GM21619 (cell line): ENCODE results near the gene PDGFB.

Experiments used
- ATAC-seq: cut with Tn5 transposase; IDR thresholded peaks from one replicate; pipeline ENCODE4 v1.9.1; 2021; ENCODE audit not compliant: unreplicated experiment

Gene PDGFB

DNA sequence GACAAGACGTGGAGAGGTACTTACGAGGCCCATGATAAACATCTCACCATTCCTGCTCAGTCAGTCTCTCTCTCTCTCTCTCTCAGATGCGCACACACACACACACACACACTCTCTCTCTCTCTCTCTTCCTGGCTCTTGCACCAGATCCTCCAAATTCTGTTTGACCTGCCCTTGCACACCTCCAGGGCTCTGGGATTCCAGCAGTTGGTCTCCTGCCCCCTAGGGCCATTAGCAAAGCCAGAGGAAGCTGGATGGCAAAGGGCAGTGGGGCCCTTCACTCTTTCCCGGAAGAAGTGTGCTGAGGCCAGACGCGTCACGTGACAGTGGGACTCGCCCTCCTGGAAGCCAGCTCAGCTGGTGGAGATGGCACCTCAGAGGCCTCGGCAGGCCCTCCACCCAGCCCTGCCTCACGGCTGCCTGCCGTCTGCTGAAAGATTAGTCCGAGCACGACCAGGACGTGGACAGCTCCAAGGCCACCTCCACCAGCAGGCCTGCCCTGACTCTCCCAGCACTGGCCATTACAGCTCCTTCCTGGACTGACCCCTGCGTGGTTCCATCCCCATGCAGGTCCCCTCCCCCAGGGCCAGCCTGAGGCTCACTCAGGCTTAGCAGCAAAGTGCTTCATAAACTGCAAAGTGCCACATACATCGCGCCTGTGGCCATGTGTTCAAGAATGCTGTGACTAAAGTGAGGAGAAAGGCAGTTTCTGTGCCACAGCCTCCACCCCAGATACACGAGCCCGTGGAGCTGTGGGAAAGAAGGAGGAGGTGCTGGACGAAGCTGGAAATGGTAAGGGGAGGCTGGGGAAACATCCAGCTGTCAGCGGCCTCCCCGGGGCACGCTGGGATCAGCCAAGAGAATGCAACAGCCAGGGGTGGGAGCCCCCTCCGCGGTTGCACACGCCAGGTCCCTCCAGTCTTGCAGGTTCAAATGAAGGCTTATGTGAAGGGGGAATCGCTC lies 3.7 kb downstream of the PDGFB start:
- no peak for ATAC-seq

DNA sequence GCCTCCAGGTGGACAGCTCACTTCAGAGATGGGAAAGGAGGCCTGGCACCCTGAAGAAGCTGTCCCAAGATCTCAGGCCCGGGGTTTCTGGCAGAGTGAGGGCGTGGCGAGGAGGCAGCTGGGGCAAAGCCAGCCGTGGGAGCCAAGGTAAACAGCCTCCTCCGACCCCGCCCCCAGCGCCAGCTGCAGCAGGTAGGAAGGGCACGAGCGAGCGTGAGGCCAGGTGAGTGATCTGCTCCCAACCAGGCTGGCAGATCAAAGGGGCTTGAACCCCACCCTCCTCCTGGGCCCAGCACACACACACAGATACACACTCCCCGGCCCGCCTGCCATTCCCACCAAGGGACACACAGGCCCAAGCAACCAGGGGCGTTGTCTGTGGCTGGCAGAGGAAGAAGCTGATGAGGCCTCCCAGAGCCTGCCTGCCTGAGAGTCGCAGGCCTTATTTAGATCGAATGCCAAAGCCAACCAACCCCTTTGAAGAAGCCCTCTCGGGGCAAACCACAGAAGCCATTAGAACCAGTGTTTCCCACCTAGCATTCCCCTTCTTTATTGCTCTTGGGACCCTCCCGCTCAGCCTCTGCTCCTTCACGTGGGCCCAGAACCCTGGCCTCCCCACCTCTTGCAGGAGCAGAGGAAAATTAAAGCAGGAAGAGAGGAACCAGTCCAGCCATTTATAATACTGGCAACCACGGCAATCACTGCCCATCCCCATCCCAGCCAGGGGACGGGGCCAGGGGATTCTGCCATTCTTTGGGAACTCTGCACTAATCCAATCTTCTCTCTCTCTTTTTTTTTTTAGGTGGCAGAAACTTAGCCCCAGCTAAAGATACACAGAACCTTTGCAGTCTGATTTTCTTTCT lies 5.0 kb downstream of the PDGFB start:
- no peak for ATAC-seq

DNA sequence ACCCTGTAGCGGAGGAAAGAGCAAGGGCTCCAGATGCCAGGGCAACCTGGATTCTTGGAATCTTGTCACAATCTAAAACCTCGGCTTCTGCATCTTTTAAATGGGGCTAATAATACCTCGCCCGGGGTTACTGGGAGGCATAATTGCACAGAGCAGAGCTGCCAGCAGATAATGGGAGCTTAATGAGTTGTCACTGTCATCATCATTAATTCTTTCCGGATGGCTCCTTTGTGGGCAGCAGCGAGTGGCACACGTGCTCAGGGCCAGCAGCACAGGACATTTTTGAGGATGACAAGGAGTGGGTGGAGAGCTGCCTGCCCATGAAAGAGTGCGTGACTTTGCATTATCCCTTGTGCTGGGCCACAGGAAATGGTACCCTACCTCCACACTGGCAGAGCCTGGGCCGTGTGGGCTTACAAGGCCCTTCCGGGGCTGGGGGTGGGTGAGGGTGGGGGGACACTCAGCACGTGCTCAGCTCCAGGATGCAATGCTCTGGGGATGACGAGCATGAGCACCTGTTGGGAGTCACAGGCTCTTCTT lies 5.7 kb downstream of the PDGFB start:
- ATAC-seq, result no peak

DNA sequence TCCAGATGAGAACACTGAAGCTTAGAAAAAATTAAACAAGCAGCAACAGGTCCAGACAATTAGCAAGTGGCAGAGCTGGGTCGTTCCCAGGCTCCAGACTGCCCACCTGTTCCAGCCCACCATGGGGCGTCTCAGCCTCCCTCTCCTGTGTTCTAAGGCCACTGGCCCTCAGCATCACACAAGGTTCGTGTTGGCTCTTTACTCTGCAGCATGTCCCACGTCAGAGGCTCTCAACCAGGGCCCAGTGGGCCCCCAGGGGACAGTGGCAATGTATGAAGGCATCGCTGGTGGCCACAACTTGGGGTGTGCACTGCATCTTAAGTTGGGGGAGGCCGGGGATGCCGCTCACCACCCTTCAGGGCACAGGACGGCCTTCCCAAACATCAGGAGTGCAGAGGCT lies 6.2 kb downstream of the PDGFB start:
- ATAC-seq, result no peak

DNA sequence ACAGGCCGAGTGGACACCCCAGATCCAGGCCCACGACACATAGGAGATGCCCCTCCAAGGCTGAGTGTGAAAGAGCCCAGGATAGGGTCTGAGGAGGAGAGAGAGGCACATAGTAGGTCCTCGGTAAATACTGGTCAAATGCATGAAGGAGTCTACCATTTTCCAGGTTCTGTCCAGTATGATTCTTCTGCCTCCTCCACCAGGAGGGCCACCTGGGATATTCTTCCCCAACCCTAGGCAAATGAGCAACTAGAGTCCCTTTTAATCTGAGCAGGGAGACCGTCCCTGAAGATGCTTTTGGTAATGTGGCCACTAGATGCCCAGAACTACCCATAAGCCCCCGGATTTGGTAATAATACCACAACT lies 6.7 kb downstream of the PDGFB start:
- ATAC-seq, result no peak

DNA sequence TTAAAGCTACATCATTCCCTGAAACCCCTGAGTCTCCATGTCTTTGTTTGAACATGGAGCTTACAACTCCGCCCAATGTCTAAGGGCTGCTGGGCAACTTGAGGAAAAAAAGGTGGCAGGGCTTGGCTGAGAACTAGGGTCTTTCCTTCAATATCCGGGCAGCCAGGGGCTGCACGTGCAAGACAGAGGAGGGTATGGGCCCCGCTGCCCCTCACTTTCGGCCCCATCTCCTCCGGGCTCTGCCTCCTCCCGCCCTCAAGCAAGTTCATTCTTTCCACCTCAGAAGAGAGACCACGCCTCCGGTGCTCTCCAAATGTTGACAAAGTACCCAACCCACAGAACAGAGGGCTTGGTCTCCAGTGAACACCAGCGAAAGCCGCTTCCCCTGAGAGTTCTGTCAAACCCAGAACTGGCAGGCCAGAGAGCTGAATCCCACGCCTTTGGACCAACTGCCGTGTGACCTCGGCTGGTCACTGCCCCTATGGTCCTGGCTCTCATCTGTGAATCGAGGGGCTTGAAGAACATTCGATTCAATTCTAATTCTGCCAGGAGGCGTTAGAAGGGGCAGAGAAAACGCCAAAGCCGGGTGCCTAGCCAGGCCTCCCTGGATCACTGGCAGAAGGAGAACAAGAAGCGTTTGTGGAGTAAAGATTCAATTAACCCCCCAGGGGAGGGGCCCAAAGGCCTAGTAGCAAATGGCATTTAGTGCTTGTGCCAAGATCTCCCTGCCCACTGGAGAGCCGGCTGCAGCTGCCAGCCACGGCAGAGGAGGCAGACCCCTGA lies 7.3 kb downstream of the PDGFB start:
- no peak for ATAC-seq

DNA sequence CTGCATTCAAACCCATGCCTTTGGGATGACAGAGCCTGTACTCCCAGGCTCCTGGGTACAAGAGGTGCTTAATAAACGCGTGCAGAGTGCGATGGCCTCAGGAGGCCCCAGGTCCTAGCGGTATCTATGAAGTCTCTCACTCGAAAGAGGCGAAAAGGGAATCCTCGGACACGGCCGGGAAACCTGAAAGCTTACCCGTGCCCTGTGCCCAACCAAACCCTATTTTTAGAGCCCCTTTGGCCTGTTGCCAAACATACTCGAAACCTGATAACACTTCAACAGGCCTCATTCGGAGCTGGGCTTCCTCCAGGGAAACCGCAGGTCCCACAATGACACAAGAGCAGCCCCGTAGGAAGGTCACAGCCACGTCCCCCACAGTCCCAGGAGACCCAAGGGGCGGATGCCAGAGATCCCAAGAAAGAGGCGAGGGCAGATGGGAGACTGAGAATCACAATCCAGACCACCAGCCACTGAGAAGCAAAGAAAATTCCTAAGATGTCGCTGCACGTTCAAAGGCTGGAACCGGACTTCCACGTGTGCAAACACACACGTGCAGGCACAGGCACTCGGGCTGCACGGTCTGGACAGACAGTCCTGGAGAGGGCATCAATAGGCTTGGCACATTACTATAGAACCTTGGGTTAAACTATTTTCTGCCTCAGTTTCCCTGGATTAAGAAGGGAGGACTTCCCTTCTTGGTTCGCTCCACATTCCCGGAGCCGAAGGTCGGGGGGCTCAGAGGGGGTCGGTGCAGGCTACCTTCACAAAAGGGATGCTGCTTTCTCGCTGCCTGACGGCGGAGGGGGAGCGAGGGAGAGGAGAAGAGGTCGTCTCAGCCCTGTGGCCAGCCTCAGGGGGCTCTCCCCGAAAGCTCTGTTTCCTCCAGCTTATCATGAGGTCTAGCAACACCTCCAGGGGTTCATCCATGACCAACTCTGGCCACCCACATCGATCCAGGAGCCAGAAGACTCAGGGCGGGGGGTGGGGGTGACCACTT lies 8.2 kb downstream of the PDGFB start:
- no peak for ATAC-seq

DNA sequence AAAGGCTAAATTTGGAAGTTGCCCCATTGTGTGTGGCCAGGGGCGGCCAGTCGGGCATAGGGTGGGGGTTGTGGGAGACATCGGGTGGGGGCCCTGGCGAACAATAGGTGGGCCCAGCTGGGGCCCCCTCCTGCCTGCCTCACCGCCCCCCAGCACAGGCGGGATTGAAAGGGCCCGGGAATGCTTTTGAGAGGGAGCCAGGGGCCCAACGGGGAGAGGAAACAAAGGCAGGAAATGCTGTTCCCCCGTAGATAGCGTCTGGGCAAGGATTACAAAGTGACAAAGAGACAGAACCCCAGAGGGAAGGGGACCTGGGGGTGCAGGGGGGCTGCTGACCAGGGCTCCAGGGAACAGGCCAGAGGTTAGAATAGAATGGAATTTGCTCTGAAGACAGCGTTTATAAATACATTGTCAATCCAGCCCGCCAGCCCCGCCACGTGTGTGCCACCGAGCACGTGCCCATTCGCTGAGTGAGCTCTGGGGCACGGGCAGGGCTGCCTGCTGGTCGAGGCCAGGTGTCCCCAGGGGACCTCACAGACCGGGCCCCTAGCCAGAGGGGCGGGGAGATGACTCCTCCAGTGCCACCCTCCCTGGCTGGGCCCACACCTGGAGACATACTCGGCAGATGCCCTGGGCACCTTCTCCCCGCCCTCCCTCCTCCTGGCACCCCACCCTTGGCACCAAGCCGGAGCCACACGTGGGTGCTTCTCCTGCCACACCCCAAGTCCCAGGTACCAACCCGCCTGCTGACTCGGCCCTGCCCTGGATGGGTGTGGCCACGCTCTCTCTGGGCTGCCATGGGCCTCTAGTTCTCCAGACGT lies 9.7 kb downstream of the PDGFB start:
- no peak for ATAC-seq

DNA sequence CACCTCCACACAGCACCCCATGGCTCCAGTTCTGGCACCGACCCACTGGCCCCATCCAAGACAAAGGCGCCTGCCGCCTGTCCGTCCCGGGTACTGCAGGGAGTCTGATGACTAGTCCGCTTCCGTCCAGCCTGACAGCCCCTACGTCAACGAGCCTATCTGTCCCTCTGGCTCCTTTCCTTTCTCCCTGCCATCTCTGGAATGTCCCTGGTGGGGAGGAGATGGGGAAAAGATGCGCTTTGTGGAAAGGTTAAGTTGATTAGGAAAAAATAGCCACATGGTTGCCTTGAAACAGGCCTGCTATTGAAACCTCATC lies 10.4 kb downstream of the PDGFB start:
- ATAC-seq, result no peak

DNA sequence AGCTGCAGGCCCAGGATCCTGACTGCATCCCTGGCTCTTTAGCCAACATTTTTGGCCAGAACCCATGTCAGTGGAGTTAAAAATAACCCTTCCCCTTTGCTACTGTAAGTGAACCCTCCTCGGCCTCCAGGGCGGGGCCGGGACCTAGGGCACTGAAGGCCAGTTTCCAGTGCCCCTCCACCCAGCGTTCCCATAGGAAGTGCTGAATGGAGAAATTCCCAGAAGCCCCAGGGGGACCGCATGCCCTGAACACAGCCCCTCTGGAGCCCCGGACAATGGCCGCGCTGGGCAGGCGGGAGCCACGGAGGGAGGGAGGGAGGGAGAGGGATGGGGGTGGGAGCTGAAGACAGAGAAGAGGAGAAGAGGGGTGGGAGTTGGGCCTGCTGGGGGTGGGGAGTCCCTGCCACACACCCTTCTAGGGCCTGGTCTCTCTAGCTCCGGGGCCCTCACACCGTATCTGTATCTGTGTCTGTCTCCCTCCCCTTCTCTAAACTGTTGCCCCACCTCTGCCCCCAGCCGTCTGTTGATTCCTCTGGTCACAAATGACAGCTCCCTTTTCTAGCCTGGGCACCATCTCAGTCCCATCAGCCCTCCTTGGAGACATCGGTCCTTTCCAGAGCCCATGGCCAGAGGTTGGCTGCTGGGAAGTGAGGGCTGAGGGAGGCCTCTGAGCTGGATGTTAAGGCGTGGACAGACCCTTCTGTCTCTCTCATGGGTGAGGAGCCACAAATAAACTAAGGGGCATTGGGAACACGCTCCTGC lies 10.9 kb downstream of the PDGFB start:
- no peak for ATAC-seq

DNA sequence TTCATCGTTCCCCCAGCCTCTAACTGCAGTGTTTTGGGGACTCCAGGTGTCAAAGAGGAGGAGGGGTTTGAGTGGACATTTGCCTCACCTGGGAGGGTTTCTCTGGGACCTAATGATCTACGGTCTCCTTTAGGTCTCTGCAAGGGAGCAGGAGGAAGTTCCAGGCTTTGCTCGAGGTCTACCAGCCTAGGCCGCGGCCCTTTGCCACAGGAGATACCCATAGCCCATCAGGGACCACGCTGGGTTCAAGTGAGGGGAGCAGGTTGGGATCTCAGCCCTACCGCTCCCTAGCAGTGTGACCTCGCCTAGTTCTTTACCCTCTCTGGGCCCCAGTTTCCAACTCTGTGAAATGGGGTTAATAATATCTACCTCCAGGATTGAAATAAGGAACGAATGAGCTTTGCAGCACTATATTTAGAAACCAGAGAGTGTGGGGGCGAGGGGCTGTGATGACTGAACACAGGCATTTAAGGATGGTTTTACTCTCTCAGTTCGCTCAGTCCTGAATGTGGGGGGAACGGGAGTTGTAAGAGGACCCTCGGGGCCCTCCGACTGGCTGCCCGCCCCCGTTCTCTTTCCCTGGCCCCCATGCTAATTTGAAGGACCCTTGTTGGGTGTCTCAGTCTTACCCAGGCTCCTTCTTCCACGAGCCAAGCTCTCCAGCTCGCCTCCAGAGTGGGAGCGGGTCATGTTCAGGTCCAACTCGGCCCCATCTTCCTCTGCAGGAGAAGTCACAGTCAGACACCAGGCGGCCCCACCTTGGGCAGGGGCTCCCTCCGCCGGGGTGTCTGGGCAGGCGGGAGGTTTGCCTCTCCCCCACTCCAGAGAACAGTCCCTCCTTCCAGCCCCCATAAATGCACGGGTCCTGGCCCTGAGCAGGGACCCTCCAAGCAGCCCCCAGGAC lies 11.7 kb downstream of the PDGFB start:
- no peak for ATAC-seq

DNA sequence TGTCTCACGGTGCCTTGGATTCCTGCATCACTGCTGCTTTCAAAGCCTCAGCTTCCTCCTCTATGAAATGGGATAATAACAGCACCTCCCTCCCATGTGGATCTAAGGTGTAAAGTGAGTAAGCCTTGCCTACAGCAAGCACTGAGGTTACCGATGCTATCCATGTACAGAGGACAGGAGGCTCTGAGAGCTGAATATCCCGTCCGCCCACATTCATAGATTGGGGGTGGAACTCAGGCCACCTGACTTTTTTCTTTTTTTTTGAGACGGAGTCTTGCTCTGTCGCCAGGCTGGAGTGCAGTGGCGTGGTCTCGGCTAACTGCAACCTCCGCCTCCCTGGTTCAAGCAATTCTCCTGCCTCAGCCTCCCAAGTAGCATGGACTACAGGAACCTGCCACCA lies 12.5 kb downstream of the PDGFB start:
- no peak for ATAC-seq

DNA sequence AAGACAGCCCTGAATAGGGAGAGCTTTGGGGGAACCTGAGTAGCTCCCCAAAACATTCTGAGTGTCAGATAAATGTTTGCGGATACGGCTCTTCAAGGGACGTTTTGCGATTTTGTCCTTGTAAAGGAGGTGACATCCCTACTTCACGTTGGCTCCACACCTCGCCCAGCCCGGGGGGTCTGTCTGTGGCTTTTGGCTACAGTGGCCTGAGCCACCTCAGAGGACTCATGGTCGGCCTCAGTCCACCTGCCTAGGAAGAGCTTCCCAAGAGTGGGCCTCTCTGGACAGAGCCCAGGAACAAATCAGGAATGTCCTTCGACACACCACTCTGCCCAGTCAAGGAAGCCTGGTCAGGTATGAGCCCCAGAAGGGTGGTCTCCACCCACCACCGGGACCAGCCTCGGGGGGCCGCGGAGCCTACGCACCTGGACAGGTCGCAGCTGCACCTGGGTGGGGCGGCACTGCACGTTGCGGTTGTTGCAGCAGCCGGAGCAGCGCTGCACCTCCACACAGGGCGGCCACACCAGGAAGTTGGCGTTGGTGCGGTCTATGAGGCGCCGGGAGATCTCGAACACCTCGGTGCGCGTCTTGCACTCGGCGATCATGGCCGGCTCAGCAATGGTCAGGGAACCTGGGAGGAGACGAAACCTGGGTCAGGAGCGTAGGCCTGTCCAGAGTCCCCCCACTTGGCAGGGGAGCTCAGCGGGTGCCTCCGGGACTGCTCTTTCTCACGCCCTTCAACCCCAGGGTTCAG lies 13.4 kb downstream of the PDGFB start:
- ATAC-seq, result no peak

DNA sequence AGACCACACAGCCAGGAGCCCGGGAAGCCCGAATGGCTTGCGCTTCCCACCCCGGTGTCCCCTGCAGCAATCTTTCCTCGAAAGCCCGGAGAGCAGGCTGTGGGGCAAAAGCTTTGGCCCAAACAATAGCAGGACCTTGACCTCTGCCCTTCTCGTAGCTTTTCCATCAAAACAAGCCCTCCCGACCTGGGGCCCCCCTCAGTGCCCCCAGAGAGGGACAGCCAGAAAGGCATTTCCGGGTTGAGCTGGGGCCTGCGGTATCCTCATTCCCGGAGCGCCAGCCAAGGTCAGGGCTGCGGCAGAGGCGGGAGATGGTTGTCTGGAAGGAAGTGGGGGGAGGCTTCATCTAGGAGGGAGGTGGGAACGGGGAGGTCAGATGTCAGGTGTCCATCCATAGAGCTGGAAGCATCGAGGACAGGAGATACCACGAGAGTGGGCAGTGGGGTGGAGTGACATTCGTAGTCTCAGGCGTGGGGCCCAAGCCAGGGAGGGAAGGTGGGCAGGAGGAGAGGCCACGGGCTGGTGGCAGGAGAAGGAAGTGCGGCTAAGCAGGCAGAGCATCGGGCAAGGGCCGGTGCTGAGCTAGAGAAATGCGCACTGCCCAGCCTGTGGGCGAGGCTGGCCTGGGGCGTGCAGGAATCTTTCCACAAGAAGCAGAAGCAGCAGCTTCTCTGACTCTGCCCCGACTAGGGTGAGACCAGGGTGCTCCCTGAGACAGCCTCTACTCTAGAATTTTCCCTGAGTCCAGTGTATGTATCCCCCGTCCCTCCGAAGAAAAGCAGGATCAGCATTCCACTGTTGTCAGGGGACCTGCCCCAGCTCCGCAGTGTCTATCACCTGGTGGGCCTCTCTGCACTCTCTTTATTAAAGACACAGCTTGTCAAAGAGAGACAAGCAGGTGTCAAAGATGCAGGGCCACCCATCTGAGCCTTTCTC lies 14.3 kb downstream of the PDGFB start:
- ATAC-seq, result no peak

DNA sequence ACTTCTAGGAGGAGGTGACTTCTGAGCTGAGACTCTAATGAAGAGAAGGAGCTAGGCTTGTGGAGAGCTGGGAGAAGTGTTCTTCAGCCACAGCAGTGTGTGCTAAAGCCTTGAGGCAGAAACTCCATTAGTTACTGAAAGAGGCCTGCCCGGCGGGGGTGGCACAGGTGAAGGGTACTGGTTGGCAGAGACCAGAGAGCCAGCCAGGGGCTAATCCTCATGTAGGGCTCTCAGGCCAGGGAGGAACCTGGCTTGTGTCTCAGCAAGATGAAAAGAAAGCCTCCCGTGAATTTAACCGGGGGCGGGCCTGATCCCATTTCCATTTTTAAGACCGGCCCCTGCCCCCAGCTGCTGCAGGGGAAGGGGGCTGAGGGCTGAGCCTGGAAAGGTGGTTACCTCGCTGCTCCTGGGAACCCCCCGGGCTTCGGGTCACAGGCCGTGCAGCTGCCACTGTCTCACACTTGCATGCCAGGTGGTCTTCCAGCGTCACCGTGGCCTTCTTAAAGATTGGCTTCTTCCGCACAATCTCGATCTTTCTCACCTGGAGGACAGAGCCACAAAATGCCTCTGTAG lies 15.0 kb downstream of the PDGFB start:
- no peak for ATAC-seq
